ENCODE measurements around the gene NDST3.

DNA sequence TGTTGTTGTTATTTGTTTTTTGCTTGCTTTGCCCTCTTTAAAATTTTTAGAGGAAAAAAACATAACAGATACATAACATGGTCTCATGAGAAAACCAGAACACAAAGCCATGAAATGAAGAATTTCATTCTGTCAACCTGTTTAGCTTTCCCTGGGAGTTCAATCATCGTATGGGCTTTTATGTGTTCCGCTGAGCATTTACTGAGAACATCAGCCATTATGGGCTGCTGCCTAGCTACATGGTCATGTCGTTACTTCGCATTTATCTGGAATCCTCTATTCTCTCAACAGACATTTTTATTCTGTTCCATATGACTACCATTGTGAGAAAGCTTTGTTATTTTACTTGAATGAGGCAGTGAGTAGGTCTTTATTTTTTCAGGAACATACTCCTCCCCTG is 51.4 kb downstream of the NDST3 start:
- no peak for TF ChIP-seq ZNF70 (CRISPR knock-in tag; IDR thresholded peaks at IDR 0.05)
- no peak for TF ChIP-seq TOX (CRISPR knock-in tag; IDR thresholded peaks at IDR 0.05; ENCODE audit: borderline replicate concordance)
- no peak for TF ChIP-seq ZNF8 (CRISPR knock-in tag; IDR thresholded peaks at IDR 0.05)
- no peak for TF ChIP-seq ARNTL (CRISPR knock-in tag; IDR thresholded peaks at IDR 0.05; ENCODE audit: borderline replicate concordance, low read depth)
- TF ChIP-seq OSR1 (CRISPR knock-in tag; IDR thresholded peaks at IDR 0.05), result no peak
- TF ChIP-seq ZFP3 (CRISPR knock-in tag; IDR thresholded peaks at IDR 0.05), result no peak
- no peak for TF ChIP-seq ZFP30 (CRISPR knock-in tag; IDR thresholded peaks at IDR 0.05)
- TF ChIP-seq, protein P1, sequence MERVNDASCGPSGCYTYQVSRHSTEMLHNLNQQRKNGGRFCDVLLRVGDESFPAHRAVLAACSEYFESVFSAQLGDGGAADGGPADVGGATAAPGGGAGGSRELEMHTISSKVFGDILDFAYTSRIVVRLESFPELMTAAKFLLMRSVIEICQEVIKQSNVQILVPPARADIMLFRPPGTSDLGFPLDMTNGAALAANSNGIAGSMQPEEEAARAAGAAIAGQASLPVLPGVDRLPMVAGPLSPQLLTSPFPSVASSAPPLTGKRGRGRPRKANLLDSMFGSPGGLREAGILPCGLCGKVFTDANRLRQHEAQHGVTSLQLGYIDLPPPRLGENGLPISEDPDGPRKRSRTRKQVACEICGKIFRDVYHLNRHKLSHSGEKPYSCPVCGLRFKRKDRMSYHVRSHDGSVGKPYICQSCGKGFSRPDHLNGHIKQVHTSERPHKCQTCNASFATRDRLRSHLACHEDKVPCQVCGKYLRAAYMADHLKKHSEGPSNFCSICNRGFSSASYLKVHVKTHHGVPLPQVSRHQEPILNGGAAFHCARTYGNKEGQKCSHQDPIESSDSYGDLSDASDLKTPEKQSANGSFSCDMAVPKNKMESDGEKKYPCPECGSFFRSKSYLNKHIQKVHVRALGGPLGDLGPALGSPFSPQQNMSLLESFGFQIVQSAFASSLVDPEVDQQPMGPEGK (CRISPR knock-in tag; IDR thresholded peaks at IDR 0.05; ENCODE audit: borderline replicate concordance), result no peak
- no peak for TF ChIP-seq ZNF565 (CRISPR knock-in tag; conservative IDR thresholded peaks at IDR 0.05; ENCODE audit: low read depth)
- TF ChIP-seq GLIS3 (CRISPR knock-in tag; IDR thresholded peaks at IDR 0.05), result no peak
- no peak for TF ChIP-seq BACH2 (CRISPR knock-in tag; IDR thresholded peaks at IDR 0.05; ENCODE audit: borderline replicate concordance)
- no peak for TF ChIP-seq RARB (CRISPR knock-in tag; IDR thresholded peaks at IDR 0.05)
